Germinal center (tissue), 1 donor: Measurements from ENCODE around the gene SDHA.
"Not testable (repeated sequence)": the region's sequence is repeated elsewhere in the genome, so short reads cannot be mapped to it uniquely, and the experiment has no call there.

Source experiments
- DNase-seq: peaks from one replicate; pipeline ENCODE4 v3.0.0; 2012; ENCODE audit warnings: mixed read lengths, low spot score

The SDHA gene

GRCh38 chr5:186091-187041, 31.8 kb upstream of the SDHA start:
- no peak for DNase-seq

DNA sequence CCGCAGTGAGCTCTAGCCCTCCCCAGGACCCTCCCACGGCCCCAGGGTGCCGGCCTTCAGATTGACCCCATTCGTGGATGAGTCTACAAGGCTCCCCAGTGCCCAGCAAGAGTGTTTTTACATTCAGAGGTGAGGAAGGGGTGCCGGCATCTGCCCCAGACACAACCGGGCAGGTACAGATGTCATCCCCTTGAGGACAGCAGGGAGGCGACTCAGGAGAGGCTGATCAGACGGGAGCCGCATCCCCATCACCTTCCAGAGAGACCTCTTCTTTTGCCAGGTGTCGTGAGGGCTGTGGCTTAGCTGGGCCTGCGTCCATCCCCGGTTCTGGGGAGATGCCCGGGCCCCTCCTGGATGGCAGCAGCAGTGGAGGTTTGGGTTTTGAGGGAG, 31.1 kb upstream of the SDHA start:
- no peak for DNase-seq

DNA sequence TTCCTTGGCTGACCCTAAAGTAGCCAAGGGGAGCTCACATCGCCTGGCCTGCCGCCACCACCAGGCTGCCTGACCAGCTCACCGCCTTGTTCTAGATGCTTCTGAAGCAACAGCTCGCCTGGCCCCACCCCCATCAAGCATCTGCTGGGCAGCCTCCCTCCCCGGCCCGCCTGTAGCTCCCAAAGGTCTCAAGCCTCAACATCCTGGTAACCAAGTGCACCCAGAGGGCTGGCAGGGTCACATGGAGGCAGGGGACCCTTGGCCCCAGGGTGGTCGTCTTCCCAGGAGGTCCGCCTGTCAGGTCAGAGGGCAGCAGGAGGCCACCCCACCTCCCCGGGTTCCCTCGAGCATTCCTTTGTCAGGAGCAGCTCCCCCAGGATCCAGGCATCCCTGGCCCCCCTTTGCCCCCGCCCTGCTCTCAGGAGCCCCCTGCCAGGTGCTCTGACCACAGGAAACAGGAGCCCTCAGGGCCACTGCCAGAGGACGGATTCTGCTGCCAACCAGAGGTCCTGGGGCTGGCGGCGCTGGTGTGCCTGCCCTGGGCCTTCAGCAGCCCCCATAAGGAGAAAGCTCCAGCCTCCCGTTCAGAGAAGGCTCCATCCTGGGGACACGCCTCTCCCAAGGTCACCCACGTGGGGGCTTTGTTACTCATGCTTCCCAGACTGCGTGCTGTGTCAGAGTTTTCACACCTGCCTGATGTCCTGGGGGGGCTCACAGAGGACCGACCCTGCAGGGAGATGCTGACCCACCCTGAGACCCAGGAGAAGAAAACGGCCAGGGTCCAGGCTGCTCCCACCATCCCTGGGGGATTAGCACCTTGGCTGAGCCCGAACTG, 30.3 kb upstream of the SDHA start:
- no peak for DNase-seq

GRCh38 chr5:188488-189481, 29.3 kb upstream of the SDHA start:
- DNase-seq, result peak; percentile 89

DNA sequence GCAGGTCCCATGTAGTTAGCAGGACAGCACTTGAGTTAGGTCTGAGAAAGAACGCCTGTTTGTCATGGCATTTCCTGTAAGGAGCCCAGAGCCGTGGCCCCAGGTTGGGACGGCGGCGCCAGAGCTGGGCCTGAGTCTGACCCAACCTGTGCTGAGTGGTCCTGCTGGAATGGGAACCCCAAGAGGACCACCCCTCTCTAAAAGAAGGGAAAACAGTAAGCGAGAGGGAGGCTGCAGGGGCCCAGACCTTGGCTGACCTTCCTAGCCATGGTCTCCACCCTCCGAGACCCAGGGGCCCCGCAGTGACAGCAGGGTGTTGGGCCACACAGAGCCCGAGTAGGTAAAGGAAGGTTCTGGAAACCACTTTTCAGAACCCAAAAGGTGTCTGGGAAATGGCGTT, 28.6 kb upstream of the SDHA start:
- DNase-seq, result no peak

DNA sequence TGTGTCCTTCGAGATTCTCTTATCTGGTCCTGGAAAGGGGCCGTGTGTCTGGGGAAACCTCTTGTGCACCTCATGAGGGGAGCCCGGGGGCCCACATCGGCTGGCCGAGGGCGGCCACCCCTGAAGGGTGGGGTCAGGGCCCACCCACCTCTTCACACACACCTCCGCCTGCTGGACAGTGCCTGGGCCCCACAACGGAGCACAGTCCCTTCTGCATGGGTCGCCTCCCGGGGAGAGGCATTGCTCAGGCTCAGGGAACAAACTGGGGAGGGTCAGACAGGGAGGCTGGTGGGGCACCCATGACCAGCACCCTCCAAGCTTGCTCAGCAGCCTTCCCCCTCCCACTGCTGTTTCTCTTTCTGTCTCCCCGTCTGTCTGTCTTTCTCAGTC, 28.1 kb upstream of the SDHA start:
- no peak for DNase-seq

GRCh38 chr5:190366-191035, 27.6 kb upstream of the SDHA start:
- no peak for DNase-seq

DNA sequence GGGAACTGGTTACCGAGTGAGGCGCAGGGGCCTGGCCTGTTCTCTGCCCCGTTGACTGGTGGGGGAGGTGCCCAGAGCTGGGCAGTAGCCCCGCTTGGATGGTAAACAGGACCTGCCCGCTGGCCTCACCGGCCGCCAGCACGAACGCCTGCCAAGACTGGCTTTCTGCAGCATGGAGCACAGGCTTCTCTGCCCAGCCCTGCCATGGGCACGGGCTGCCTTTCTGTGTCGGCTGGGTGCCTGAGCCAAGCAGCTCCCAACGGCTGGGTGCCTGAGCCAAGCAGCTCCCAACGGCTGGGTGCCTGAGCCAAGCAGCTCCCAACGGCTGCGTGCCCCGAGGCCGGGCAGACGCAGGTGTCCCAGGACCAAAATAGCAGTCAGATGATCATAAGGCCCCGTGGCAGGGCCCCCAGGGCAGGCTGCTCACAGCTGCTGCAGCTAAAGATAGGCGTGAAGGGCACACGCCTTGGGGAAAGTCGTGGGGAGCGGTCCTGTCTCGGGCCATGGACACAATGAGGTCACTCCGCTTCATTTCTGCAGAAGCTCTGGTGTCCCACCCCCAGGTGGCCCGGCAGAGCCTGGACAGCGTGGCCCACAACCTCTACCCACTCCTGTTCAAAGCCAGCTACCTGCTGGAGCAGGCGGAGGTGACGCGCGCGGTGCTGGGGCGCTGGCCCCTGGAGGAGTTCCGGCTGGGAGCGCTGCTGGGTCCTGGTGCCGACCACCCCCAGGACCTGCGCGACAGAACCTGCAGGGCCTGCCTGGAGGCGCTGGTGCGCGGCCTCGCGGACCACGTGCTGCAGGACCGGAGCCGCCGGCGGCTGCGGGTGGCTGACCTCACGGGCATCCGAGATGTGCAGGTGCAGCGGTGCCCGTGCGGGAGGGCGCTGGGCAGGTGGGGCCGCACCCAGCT, 26.8 kb upstream of the SDHA start, which contains the start of gene LRRC14B:
Gene LRRC14B, plus strand, starts transcription at position 460 of the 913 bp plus-strand sequence. Its CDS starts 44 bp downstream, at position 504.
- peak; percentile 58 for DNase-seq

DNA sequence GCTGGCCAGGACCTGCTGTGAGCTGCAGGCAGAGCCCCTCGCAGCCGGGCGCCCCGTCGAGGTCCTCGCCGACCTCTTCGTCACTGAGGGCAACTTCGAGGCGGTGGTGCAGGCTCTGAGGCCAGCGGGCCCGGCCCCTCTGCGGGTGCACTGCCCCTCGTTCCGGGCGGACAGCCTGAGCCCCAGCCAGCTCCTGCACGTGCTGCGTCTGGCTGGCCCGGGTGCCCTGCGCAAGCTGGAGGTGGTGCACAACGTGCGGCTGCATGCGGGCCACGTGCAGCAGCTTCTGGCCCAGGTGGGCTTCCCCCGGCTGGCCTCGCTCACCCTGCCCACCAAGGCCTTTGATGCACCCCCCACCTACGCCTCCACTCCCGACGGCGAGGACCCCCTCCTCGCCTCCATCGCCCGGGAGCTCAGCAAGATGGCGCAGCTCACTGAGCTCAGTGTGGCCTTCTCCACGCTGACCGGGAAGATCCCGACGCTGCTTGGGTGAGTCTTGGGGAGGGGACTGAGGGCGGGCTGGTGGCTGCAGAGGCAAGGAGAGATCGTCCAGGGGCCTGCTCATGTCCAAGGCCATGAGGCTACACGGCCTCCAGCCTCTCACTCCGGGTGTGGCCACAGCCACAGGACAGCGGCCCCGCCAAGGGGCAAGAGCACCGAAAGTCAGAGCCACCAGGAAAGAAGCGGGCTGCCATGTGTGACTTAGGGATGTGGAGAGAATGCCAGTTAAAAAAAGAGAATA, 26.0 kb upstream of the SDHA start:
- no peak for DNase-seq

DNA sequence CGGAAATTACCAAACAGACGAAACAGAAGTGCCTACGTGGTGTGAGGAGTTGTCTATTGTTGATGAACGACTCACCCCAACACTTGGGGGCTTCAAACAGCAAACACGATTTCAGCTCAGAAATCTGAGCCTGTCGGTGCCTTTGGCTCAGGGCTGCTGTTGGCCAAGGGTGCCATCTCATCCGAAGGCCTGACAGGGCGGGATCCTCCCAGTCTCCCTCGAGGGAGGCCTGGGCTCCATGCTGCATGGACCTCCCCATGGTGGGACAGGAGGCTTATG, 25.5 kb upstream of the SDHA start:
- no peak for DNase-seq

GRCh38 chr5:192970-193831, 24.9 kb upstream of the SDHA start:
- DNase-seq, result no peak

- no peak for DNase-seq
Observed at GRCh38 chr5:194102-194501, 24.0 kb upstream of the SDHA start.

DNA sequence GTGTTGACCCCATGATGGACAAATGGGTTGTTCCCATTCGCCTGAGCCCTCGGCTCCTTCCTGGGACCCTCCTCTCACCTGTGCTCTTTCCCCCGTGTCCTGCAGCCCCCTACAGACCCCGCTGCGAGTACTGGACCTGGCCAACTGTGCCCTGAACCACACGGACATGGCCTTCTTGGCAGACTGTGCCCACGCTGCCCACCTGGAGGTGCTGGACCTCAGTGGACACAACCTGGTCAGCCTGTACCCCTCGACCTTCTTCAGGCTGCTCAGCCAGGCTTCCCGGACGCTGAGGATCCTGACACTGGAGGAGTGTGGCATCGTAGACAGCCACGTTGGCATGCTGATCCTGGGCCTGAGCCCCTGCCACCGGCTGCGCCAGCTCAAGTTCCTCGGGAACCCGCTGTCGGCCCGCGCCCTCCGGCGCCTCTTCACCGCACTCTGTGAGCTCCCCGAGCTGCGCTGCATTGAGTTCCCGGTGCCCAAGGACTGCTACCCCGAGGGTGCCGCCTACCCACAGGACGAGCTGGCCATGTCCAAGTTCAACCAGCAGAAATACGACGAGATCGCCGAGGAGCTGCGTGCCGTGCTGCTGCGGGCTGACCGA, 23.4 kb upstream of the SDHA start:
- no peak for DNase-seq

GRCh38 chr5:195401-196160, 22.5 kb upstream of the SDHA start:
- DNase-seq, result no peak

DNA sequence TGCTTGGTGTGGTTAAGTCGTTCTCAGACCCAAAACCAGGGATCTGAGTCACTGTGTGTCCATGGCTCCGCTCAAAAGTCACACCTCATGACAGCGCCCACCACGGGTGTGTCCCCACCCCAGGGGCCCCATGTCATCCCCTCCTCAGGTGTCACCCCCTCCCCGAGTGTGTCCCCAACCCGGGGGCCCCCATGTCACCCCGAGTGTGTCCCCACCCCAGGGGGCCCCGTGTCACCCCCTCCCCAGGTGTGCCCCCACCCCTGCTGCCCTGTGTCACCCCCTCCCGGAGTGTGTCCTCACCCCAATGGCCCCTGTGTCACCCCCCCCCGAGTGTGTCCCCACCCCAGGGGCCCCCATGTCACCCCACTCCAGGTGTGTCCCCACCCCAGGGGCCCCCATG, 21.8 kb upstream of the SDHA start:
- no peak for DNase-seq

GRCh38 chr5:197031-197430, 21.1 kb upstream of the SDHA start:
- DNase-seq, result not testable (repeated sequence)

- no peak for DNase-seq
Observed at GRCh38 chr5:197892-198489, 20.1 kb upstream of the SDHA start.
